Measurements from ENCODE around the gene TRMT5. TPM values are rescaled to one million over a fixed set of nuclear protein-coding genes. Genes with fewer than 3 reads are reported as not detected.

TRMT5 gene
- total and polyA plus RNA-seq, 2 of the 4 experiments (the other 2 are of a cell fraction) = 5.0 to 10.4 TPM

DNA sequence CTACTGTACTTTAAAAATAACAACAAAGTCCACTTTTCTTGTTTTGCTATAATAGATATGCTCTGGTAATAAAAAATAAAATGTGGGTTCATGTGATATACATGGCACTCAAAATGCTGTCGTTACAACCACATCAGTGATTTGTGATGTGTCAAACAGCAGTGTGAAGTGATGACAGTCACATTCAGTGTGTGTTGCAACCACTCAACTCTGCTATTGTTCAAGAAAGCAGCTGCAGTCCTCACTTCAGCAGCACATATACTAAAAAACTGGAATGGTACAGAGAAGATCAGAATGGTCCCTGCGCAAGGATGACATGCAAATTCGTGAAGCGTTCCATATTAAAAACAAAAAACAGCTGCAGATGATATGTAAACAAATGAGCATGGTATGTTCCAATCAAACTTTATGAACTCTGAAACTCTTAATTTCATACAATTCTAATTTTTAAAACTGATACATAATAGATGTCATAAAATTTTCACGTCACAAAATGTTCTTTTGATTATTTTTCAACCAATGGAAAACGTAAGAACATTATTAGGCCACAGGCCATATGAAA, 6.7 kb downstream of the TRMT5 start:
- Histone ChIP-seq H2BK5ac (ENCODE audit: low read depth, low read length, poor library complexity, severe bottlenecking) (no peak overlapping the region), H4K8ac (ENCODE audit: low read depth in 2 of 2, low read length in 2 of 2) (no peak overlapping the region), H3K27ac (ENCODE audit: insufficient read depth, low read length) (no peak overlapping the region), H2AK9ac (replicated peaks; ENCODE audit: low read depth, low read length, poor library complexity) (no peak overlapping the region), H4K91ac (ENCODE audit: insufficient read depth, low read depth, low read length) (no peak overlapping the region), H3K56ac (ENCODE audit: extremely low read depth, insufficient read depth, low read length) (no peak overlapping the region), H2BK15ac (ENCODE audit: low read depth, low read length) (no peak overlapping the region), H2AK5ac (ENCODE audit: low read depth, low read length) (no peak overlapping the region), H2AFZ (replicated peaks; ENCODE audit: low read length, poor library complexity) (no peak overlapping the region), H3K4ac (ENCODE audit: low read depth, low read length) (no peak overlapping the region), H2BK20ac (ENCODE audit: low read depth, low read length) (no peak overlapping the region), H3K9me3 (ENCODE audit: control insufficient read depth, insufficient read depth, low read length) (no peaks in the 10 kb centered on the region), H3K4me1 (ENCODE audit: control insufficient read depth, insufficient read depth, low read length) (peaks cover 3% of the 10 kb centered on the region; the same call in 1 of the 2 replicates), H4K5ac (ENCODE audit: low read depth, low read length) (no peak overlapping the region), H3K4me2 (ENCODE audit: low read depth, low read length) (no peak overlapping the region), H3K9ac (ENCODE audit: low read depth, low read length) (no peak overlapping the region), H2BK120ac (ENCODE audit: low read depth, low read length) (no peak overlapping the region), H3K36me3 (ENCODE audit: control insufficient read depth, insufficient read depth, low read length) (peaks cover 10% of the 10 kb centered on the region), H3K4me3 (ENCODE audit: insufficient read depth, low read depth, low read length) (no peak overlapping the region), H3K79me1 (ENCODE audit: low read depth in 1 of 2, low read length in 2 of 2) (peaks cover 10 to 25% of the 10 kb centered on the region in 2 experiments; a peak in 2 of 4 replicates), H4K20me1 (ENCODE audit: insufficient read depth, low read length) (no peaks in the 10 kb centered on the region), H3K18ac (ENCODE audit: low read depth, low read length) (no peak overlapping the region), H3K27me3 (ENCODE audit: control insufficient read depth, insufficient read depth, low read length) (no peaks in the 10 kb centered on the region), H3K9me1 (ENCODE audit: insufficient read depth, low read length) (0 out of 2 replicates have a peak, but pooled peaks cover 3% of the 10 kb centered on the region), H3K23ac (ENCODE audit: low read depth, low read length) (no peak overlapping the region), H3K14ac (replicated peaks; ENCODE audit: low read depth, low read length) (no peak overlapping the region)
- WGBS, 2 experiments (ENCODE audit: extremely low coverage in 2 of 2, insufficient read length in 1 of 2) = no CpG with 5 or more reads among the region's 6 CpGs
- BruUV-seq (replicated peaks) = no TSS peak
- POLR2A ChIA-PET (ENCODE audit: unreplicated experiment) = no interaction called here
- TF ChIP-seq MAFK (IDR thresholded peaks at IDR 0.05; ENCODE audit: low read depth, low read length) (no peak), CEBPB (IDR thresholded peaks at IDR 0.05; ENCODE audit: low read depth, low read length) (0 out of 2 replicates have a peak, but pooled peaks have one; percentile 3)
- no peak for DNase-seq
- no peak for ATAC-seq (ENCODE audit: low read depth)
- in situ Hi-C loops (cut with MboI; ENCODE audit: low sequenced_read_pairs) = no loop called here
- intact Hi-C loops (cut with micrococcal nuclease) = no loop called here
- CTCF ChIA-PET = no interaction called here
- dilution Hi-C loops (cut with HindIII; ENCODE audit: low sequenced_read_pairs, unreplicated experiment) = no loop called here

All from IMR-90 (cell line).